IMR-90 (cell line): ENCODE measurements around the gene CAMTA2. TPM values are rescaled to one million over a fixed set of nuclear protein-coding genes. Genes with fewer than 3 reads are reported as not detected.
A peak's percentile ranks its signal among the peaks of the same experiment; 100 is the strongest.

Source experiments
- ATAC-seq: fragments of 200-7000 bp; cut with Tn5 transposase; 2 replicates; pipeline ENCODE4 v1.9.1; 2020; ENCODE audit warnings: low read depth, mild to moderate bottlenecking, moderate library complexity
- BruUV-seq: library from RNA; stranded (reverse); fragments of 400-500 nt; replicated peaks from 2 replicates; lab custom pipeline; 2021; lab: Mats Ljungman, UMichigan
- CTCF ChIA-PET: fragments of 300-600 bp; formaldehyde crosslinking; extraction: SDS; loops from one replicate; lab custom pipeline; 2021; ENCODE audit warnings: antibody characterized with exemption; lab: Yijun Ruan, JAX
- POLR2A ChIA-PET: fragments of 300-600 bp; sonication (Branson Sonifier 250); formaldehyde crosslinking; loops from one replicate; lab custom pipeline; 2022; ENCODE audit warnings: antibody characterized with exemption; ENCODE audit not compliant: unreplicated experiment; lab: Charles Lee
- DNase-seq: peaks from one replicate; pipeline ENCODE4 v3.0.0; 2013
- H2AFZ ChIP-seq: replicated peaks from 2 replicates; pipeline ENCODE3; 2013; ENCODE audit warnings: low read length, mild to moderate bottlenecking; ENCODE audit not compliant: poor library complexity
- H2AK5ac ChIP-seq: 2 replicates; pipeline ENCODE4 v1.6.1; 2013; ENCODE audit warnings: low read depth, low read length, inconsistent platforms
- H2AK9ac ChIP-seq: replicated peaks from 2 replicates; pipeline ENCODE3; 2013; ENCODE audit warnings: mild to moderate bottlenecking, low read depth, low read length, moderate library complexity; ENCODE audit not compliant: poor library complexity
- H2BK120ac ChIP-seq: 2 replicates; pipeline ENCODE4 v1.6.1; 2013; ENCODE audit warnings: low read depth, low read length, inconsistent platforms
- H2BK15ac ChIP-seq: 3 replicates; pipeline ENCODE4 v1.6.1; 2013; ENCODE audit warnings: low read depth, low read length, inconsistent platforms
- H2BK20ac ChIP-seq: 2 replicates; pipeline ENCODE4 v1.6.1; 2013; ENCODE audit warnings: low read depth, mild to moderate bottlenecking, inconsistent platforms, low read length, moderate library complexity
- H2BK5ac ChIP-seq: 2 replicates; pipeline ENCODE4 v1.6.1; 2013; ENCODE audit warnings: mild to moderate bottlenecking, low read depth, low read length, inconsistent platforms; ENCODE audit not compliant: poor library complexity, severe bottlenecking
- H3K14ac ChIP-seq: replicated peaks from 2 replicates; pipeline ENCODE4 v1.6.1; 2013; ENCODE audit warnings: low read depth, low read length, inconsistent platforms
- H3K18ac ChIP-seq: 2 replicates; pipeline ENCODE4 v1.6.1; 2013; ENCODE audit warnings: low read depth, low read length, control low read depth
- H3K23ac ChIP-seq: 2 replicates; pipeline ENCODE4 v1.6.1; 2013; ENCODE audit warnings: low read depth, low read length, inconsistent platforms
- H3K27ac ChIP-seq: 2 replicates; pipeline ENCODE4 v1.5.1; 2013; ENCODE audit warnings: mild to moderate bottlenecking, control low read depth, low read length; ENCODE audit not compliant: insufficient read depth
- H3K27me3 ChIP-seq: 2 replicates; pipeline ENCODE4 v1.6.1; 2013; ENCODE audit warnings: low read length; ENCODE audit not compliant: control insufficient read depth, insufficient read depth
- H3K36me3 ChIP-seq: 2 replicates; pipeline ENCODE4 v1.6.1; 2013; ENCODE audit warnings: low read length, mixed read lengths; ENCODE audit not compliant: control insufficient read depth, insufficient read depth
- H3K4ac ChIP-seq: 2 replicates; pipeline ENCODE4 v1.6.1; 2013; ENCODE audit warnings: low read depth, low read length, inconsistent platforms
- H3K4me1 ChIP-seq: 2 replicates; pipeline ENCODE4 v1.6.1; 2013; ENCODE audit warnings: low read length, mixed read lengths; ENCODE audit not compliant: control insufficient read depth, insufficient read depth
- H3K4me2 ChIP-seq: 2 replicates; pipeline ENCODE4 v1.6.1; 2013; ENCODE audit warnings: low read depth, mild to moderate bottlenecking, control low read depth, low read length, moderate library complexity
- H3K4me3 ChIP-seq: 2 replicates; pipeline ENCODE4 v1.5.1; 2013; ENCODE audit warnings: low read depth, mild to moderate bottlenecking, control low read depth, low read length, moderate library complexity; ENCODE audit not compliant: insufficient read depth
- H3K56ac ChIP-seq: 2 replicates; pipeline ENCODE4 v1.6.1; 2013; ENCODE audit warnings: low read length, inconsistent platforms; ENCODE audit not compliant: insufficient read depth; ENCODE audit errors: extremely low read depth
- H3K79me1 ChIP-seq, 2 experiments: 2 replicates each; pipeline ENCODE4 v1.6.1; 2013; ENCODE audit warnings: low read length in 2 of 2, inconsistent platforms in 1 of 2, low read depth in 1 of 2
- H3K9ac ChIP-seq: 2 replicates; pipeline ENCODE4 v1.6.1; 2013; ENCODE audit warnings: low read depth, low read length, control low read depth
- H3K9me1 ChIP-seq: 2 replicates; pipeline ENCODE4 v1.6.1; 2013; ENCODE audit warnings: low read length, inconsistent platforms; ENCODE audit not compliant: insufficient read depth
- H3K9me3 ChIP-seq: 2 replicates; pipeline ENCODE4 v1.6.1; 2013; ENCODE audit warnings: low read length; ENCODE audit not compliant: control insufficient read depth, insufficient read depth
- H4K20me1 ChIP-seq: 2 replicates; pipeline ENCODE4 v1.6.1; 2013; ENCODE audit warnings: low read length, inconsistent platforms; ENCODE audit not compliant: insufficient read depth
- H4K5ac ChIP-seq: 2 replicates; pipeline ENCODE4 v1.6.1; 2013; ENCODE audit warnings: mild to moderate bottlenecking, low read depth, low read length, control low read depth
- H4K8ac ChIP-seq, 2 experiments: 2 replicates each; pipeline ENCODE4 v1.6.1; 2013; ENCODE audit warnings: low read depth in 2 of 2, low read length in 2 of 2, control low read depth in 1 of 2, inconsistent platforms in 1 of 2
- H4K91ac ChIP-seq: 2 replicates; pipeline ENCODE4 v1.6.1; 2013; ENCODE audit warnings: low read depth, low read length, inconsistent platforms; ENCODE audit not compliant: insufficient read depth
- CHD1 ChIP-seq: IDR thresholded peaks from 2 replicates; pipeline ENCODE4 v1.6.1; 2012; ENCODE audit warnings: low read depth, low read length, improper control_type of control experiment
- ELK1 ChIP-seq: fragments of 150-350 bp; IDR thresholded peaks from 2 replicates; pipeline ENCODE4 v1.6.1; 2016; ENCODE audit warnings: low read depth, mild to moderate bottlenecking, low read length, moderate library complexity, borderline replicate concordance
- FOS ChIP-seq: fragments of 150-350 bp; IDR thresholded peaks from 2 replicates; pipeline ENCODE4 v1.6.1; 2016; ENCODE audit warnings: low read depth, low read length
- MAZ ChIP-seq: IDR thresholded peaks from 2 replicates; pipeline ENCODE4 v1.6.1; 2012; ENCODE audit warnings: low read depth, mild to moderate bottlenecking, low read length, improper control_type of control experiment, moderate library complexity, borderline replicate concordance
- MXI1 ChIP-seq: IDR thresholded peaks from 2 replicates; pipeline ENCODE4 v1.6.1; 2012; ENCODE audit warnings: low read depth, mild to moderate bottlenecking, low read length, moderate library complexity, borderline replicate concordance
- POLR2A ChIP-seq: IDR thresholded peaks from 2 replicates; pipeline ENCODE4 v1.6.1; 2012; ENCODE audit warnings: mild to moderate bottlenecking, low read depth, low read length
- WGBS, 2 experiments: methylation state at CpG; one replicate each; pipeline versions ENCODE4 v1.1.5 to v1.1.7; 2013; ENCODE audit warnings: missing lambda C conversion rate in 2 of 2; ENCODE audit not compliant: insufficient read length in 1 of 2; ENCODE audit errors: extremely low coverage in 2 of 2; 5-methylcytosine and 5-hydroxymethylcytosine counted together
- dilution Hi-C: fragments of 300-500 bp; cut with HindIII; formaldehyde crosslinking; loops from one replicate; pipeline ENCODE4 v1.14.3; 2018; ENCODE audit warnings: low sequenced_read_pairs; ENCODE audit not compliant: unreplicated experiment
- in situ Hi-C: fragments of 300-500 bp; cut with MboI; formaldehyde crosslinking; loops from 3 replicates; pipeline ENCODE4 v1.14.3; 2019; ENCODE audit warnings: low sequenced_read_pairs, inconsistent platforms, mixed read lengths
- intact Hi-C: fragments of 100-400 bp; cut with micrococcal nuclease; formaldehyde crosslinking; loops from 2 replicates; pipeline ENCODE4 v1.10.0; 2022
- polyA plus RNA-seq, 3 experiments: library from polyadenylated mRNA; depleted of rRNA; stranded (reverse); fragments of >200 nt; gene quantifications; 2 replicates each; pipeline ENCODE4 v1.2.3, GENCODE V29; 2012; ENCODE audit warnings: low replicate concordance in 1 of 3
- total RNA-seq: library from RNA; depleted of rRNA; stranded (reverse); fragments of >200 nt; gene quantifications from 2 replicates; pipeline ENCODE4 v1.2.3, GENCODE V29; 2012

The CAMTA2 gene
- total and polyA plus RNA-seq, 2 of the 4 experiments (the other 2 are of a cell fraction), result 1.4 to 54.7 TPM

- peak within 1 kb of the TSS; percentile 70; the same call in 1 of the 2 replicates for H3K4me2 ChIP-seq
Observed at GRCh38 chr17:5035315-5035714, 47.8 kb upstream of the CAMTA2 start, which contains the start of gene SLC52A1. Gene SLC52A1, minus strand, starts transcription at chr17:5035426. Its CDS starts 820 bp downstream, at chr17:5034606.

More at GRCh38 chr17:5035315-5035714, 47.8 kb upstream of the CAMTA2 start, which contains the start of gene SLC52A1:
- no peak within 1 kb of the TSS for H3K18ac ChIP-seq
- H3K14ac ChIP-seq, result no peak within 1 kb of the TSS
- no peaks in the 10 kb centered on the region for H3K36me3 ChIP-seq
- H2BK15ac ChIP-seq, result no peak within 1 kb of the TSS
- no peak within 1 kb of the TSS for H2BK120ac ChIP-seq
- no peak within 1 kb of the TSS for H2AK5ac ChIP-seq
- no peak within 1 kb of the TSS for H3K56ac ChIP-seq
- H3K4me1 ChIP-seq, result no peaks in the 10 kb centered on the region
- H3K79me1 ChIP-seq, result no peaks in the 10 kb centered on the region
- H3K27ac ChIP-seq, result no peak within 1 kb of the TSS
- DNase-seq, result no peak
- H2BK5ac ChIP-seq, result no peak within 1 kb of the TSS
- peaks cover 9% of the 10 kb centered on the region for H3K27me3 ChIP-seq
- no peak within 1 kb of the TSS for H3K23ac ChIP-seq
- H2BK20ac ChIP-seq, result no peak within 1 kb of the TSS
- BruUV-seq, result no TSS peak
- peak within 1 kb of the TSS; percentile 8; the same call in 1 of the 2 replicates for H3K4me3 ChIP-seq
- peak within 1 kb of the TSS; percentile 42 for H2AK9ac ChIP-seq
- 28% methylated on average over 6 of the region's 24 CpGs; no CpG with 5 or more reads in 1 of the 2 experiments for WGBS, 2 experiments
- H3K9me1 ChIP-seq, result no peaks in the 10 kb centered on the region
- H4K8ac ChIP-seq, result no peak within 1 kb of the TSS
- dilution Hi-C loops, result no loop called here
- in situ Hi-C loops, result no loop called here
- intact Hi-C loops, result no loop called here
- POLR2A ChIA-PET, result no interaction called here
- no peaks in the 10 kb centered on the region for H4K20me1 ChIP-seq
- no peak within 1 kb of the TSS for H4K91ac ChIP-seq
- no peak within 1 kb of the TSS for H4K5ac ChIP-seq
- CTCF ChIA-PET, result interaction anchor here (0.6 to 0.7 kb wide), 2 partner anchors 26 to 75 kb away, joined by 3 to 4 read pairs; no protein-coding TSS in a partner anchor
- peak within 1 kb of the TSS; percentile 61 for H2AFZ ChIP-seq
- H3K4ac ChIP-seq, result no peak within 1 kb of the TSS
- TF ChIP-seq MAZ, result no peak
- no peak for TF ChIP-seq FOS
- no peak for TF ChIP-seq POLR2A
- TF ChIP-seq ELK1, result no peak
- TF ChIP-seq CHD1, result no peak
- TF ChIP-seq MXI1, result no peak
- ATAC-seq, result no peak
- no peaks in the 10 kb centered on the region for H3K9me3 ChIP-seq
- H3K9ac ChIP-seq, result no peak within 1 kb of the TSS
